Measurements from ENCODE around the gene TMEM41B.
"Not testable (repeated sequence)": the region's sequence is repeated elsewhere in the genome, so short reads cannot be mapped to it uniquely, and the experiment has no call there.

Gene TMEM41B, protein sequence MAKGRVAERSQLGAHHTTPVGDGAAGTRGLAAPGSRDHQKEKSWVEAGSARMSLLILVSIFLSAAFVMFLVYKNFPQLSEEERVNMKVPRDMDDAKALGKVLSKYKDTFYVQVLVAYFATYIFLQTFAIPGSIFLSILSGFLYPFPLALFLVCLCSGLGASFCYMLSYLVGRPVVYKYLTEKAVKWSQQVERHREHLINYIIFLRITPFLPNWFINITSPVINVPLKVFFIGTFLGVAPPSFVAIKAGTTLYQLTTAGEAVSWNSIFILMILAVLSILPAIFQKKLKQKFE

DNA sequence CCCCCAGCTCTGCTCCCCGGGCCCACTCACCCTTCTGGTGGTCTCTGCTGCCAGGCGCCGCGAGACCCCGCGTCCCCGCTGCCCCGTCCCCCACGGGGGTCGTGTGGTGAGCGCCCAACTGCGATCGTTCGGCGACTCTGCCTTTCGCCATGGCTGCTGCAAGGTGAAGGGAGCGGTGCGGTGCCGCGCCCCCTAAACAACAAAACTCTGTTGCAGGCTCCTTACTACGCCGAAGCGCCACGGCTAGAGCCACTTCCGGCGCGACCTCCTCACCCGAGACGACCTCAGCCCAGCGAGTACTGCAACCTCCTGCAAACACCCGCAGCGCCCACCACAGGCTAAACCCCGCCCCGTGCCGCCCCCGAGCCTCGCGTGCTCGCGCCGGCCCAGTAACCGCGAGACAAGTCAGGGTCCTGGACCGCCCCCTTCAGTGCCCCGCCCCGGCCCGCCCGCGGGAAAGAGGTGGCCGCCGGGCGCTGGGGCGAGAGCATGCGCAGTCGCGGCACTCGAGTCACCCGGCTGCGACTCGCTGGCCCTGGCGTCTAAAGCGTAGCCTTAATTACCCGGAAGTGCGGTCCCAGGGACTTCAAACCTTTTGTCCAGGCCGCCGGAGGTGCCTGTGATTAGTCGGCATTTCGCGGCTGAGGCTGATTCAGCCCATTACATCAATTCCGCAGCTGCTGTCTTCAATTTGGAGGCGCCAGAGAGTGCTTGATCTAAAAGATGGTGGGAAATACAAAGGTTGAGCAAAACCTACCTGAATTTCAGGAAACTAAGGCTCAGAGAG, at the start of gene TMEM41B:
TMEM41B (minus strand) TSS at position 303 of the 787 bp plus-strand sequence; CDS start at position 151, 152 bp downstream.
- DNase-seq = peak; percentile 98

DNA sequence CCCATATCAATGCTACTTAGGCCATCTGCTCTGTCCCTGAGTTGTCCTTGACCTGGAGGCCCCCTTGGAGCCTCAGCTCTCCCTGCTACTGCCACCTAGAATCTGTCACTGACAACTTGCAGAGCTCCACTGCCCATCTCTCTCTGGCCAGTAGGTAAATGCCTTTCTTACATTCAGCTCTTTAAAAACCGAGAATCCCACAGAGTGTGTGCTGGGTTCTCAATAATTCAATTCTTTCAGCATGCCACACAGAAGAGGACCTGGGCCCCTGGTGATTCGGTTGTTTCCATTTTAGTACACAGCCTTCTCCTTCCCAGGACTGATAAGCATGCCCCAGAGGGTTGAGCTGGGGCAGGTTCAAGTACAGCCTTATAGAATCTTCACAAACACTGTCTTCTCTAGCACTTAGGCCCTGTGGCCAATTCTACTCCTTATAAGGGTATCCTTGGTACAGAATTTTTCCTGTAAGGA, 48.0 kb upstream of the TMEM41B start:
- DNase-seq = no peak

DNA sequence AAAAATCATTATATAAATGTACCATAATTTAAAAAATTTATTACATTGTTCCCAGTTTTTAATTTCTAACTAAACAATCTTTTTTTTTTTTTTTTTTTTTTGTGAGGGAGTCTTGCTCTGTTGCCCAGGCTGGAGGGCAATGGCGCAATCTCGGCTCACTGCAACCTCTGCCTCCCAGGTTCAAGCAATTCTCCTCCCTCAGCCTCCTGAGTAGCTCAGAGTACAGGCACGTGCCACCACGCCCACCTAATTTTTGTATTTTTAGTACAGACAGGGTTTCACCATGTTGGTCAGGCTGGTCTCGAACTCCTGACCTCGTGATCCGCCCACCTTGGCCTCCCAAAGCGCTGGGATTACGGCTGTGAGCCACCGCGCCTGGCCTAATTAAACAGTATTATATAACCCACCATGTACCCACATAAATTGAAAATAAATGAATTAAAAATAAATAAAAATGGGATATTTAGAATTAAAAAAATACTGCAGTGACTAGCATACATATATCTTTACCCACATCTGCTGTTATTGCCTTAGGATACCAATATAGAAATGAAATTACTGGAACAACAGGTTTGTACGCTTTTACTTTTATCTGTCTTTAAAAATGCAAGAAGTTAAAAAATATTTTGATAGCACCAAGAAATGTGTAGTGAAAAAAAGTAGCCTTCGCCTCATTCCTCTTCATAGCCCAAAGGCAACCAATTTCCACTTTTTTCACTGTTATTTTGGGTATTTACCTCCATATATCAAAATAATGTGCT, 46.6 kb upstream of the TMEM41B start:
- DNase-seq = not testable (repeated sequence)

DNA sequence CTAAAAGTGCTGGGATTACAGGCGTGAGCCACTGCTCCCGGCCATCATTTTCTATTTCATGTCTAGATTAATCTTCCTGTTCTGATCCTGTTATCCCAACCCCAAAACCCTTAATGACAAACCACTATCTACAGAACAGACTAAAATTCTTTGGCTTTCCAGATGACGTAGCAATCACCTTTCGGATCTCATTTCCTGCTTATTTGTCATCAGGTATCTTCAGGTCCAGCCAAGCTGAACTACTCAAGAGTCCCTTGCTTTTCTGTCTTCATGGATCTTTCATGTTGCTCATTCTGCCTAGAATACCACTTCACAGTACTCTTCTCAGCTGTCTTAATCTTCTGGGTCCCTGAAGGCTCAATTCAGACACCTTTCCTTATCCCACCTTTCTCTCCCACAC, 42.6 kb upstream of the TMEM41B start:
- DNase-seq = peak; percentile 43

DNA sequence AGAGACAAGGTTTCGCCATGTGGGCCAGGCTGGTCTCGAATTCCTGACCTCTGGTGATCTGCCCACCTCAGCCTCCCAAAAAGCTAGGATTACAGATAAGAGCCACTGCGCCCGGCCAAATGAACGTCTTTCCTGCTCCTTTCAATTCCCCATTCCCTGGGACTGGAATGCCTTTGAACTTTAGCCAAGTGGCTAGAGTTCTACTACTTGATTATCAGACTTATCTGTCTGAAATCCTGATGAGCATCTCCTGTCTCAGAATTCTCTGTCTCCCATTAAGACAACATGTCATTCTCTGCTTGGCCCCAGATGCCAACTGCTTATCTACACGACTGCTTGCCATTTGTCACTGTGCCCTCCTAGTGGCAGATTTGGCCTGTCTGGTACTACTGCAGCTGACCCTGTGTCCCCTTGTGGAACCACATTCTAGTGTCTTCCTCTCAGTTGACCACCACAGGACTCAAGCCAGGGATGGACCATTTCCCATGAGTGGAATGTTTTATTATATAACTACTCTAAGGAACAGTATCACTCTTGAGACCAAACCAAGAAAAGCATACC, 37.0 kb upstream of the TMEM41B start:
- no peak for DNase-seq

DNA sequence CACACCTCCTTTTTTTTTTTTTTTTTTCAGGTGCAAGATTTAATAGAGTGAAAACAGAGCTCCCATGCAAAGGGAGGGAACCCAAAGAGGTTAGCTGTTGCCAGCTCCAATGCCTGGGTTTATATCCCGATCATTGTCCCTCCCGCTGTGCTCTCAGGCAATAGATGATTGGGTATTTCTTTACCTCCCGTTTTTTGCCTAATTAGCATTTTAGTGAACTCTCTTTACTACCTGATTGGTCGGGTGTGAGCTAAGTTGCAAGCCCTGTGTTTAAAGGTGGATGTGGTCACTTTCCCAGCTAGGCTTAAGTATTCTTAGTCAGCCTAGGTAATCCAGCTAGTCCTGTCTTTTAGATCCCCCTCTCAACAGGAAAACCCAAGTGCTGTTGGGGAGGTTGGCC, 33.4 kb upstream of the TMEM41B start:
- not testable (repeated sequence) for DNase-seq

DNA sequence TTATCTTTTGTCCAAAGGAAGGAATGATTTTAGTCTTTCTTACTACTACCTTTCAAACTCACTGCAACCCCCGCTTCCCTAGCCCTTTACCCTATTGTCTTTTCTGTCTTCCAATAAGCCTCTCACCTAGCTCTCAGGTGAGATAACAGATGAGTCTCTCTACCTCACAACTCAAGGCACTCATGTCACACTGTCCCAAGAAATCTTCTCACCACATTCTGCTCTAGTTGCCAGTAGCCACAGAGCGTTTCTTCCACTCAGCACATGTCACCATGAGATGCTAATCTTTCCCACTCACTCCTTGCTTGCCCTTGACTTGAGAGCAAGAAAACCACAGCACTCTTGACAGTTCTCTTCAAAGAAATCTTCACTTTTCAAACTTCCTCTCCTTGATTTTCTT, 32.7 kb upstream of the TMEM41B start:
- peak; percentile 13 for DNase-seq

DNA sequence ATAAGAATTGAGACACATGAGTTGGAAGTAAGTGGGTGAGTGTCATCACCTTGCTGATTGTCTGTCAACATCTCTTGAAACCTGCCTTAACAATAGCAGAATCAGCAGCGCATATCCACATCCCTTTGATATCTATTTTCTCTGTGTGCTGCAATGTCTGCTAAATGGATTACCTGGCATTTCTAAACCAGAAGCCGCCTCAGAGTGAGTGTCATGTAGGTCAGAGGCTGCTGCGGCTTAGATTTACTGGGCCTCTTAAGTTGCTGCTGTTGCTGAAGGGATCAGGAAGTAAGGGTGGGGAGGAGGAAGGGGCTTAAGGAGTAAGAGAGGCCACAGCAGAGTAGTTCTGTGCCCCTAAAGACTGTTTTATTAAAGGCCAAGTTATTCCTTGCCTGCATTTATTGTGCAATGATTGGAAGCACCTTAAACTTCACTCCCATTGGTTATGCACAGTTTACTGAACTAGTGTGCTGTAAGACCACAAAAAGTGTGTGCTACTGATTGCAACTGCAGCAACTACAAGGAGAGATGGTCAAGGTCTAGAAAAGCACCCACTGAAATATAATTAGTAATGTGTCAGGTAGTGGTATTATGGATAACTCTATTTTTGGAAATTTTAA, 29.8 kb upstream of the TMEM41B start:
- DNase-seq = no peak

DNA sequence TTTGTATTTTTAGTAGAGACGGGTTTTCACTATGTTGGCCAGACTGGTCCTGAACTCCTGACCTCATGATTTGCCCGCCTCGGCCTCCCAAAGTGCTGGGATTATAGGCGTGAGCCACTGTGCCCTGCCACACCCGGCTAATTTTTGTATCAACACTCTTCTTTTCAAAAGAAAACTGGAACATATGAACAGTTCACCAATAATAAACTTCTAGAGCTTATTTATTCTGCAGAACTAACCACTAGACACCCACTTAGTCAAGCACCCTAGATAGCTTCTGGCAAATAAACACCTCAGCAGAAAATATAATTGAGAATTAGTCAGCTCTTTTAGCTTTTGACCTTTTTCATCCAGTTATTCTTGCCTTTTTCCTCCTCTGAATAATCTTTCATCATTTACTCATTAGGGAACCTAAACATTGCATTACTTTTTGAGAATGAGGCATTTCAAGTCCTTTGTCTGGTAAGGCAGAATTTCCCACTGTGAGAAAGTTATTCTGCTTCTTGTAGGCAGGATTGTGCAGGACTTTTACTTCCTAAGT, 27.3 kb upstream of the TMEM41B start:
- DNase-seq = no peak

DNA sequence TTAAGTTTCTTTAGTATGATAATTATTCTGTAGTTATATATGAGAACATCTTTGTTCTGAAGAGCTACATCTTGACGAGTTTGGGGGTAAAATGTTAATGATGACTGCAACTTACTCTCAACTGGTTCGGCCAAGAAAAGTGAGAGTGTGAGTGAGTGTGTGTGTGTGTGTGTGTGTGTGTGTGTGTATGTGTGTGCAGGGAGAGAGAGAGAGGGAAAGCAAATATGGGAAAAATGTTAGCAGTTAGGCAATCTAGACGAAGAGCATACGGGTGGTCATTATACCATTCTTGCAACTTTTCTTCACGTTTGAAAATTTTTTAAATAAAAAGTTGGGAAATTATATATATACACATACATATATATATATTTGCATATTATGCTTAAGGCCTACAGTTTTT, 18.3 kb upstream of the TMEM41B start:
- no peak for DNase-seq

DNA sequence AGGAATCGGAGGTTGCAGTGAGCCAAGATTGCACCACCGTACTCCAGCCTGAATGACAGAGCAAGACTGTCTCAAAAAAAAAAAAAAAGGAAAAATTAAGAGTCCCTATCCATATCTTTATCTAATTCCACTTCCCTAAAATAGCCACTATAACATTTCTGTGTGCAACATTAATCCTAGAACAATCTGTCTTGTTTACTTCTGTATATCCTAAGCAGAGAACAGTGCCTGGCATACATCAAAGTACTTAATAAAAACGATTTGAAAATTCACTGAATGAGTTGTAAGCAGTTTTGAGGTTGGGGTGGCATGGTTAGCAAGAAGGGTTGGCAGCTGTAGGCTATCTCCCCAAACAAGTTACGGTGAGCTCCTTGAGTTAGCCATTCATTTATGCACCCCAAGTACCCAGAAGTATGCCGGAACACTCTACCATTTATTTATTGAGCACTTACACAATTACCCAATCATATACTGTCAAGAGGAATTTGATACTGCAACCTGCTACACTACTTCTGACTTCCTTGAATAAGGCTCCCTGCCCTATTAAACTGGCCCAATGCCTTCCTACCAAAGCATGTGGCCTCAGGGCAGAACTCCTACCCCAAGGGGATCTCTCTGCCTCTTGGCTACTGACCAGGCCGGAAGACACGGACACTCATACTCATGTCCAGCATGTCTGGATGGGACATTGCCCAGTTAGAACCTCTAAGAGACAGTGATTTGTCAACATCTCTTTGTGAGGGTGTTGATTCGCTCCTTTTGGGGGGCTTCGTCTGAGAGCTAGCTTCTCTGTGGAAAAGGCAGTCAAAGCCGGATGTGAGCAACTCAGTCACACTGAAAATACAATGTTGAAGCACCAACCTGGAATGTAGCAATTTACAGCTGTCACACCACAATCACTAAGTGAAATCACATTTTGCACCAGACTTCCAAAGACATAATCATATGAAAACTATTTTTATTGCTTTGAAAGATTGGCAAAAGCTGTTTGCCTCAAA, 16.3 kb upstream of the TMEM41B start:
- peak; percentile 71 for DNase-seq

DNA sequence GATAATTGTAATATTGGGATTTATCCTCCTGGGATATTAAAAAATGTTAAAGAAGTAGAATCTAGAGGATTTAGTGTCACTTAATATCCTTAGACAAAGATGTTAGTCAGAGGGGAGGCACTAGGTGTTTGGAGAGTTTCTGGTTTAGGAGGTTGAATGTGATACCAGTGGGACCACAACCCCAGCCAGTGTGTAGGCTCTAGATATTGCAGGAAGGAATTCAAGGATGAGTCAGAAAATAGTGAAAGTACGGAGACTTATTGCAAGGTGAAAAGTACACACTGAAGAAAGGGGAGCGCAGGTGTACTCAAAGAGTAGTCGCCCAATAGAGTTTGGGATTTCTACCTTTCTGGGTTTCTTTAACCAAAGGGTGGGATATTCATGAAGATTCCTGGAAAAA, 5.7 kb upstream of the TMEM41B start:
- DNase-seq = no peak

DNA sequence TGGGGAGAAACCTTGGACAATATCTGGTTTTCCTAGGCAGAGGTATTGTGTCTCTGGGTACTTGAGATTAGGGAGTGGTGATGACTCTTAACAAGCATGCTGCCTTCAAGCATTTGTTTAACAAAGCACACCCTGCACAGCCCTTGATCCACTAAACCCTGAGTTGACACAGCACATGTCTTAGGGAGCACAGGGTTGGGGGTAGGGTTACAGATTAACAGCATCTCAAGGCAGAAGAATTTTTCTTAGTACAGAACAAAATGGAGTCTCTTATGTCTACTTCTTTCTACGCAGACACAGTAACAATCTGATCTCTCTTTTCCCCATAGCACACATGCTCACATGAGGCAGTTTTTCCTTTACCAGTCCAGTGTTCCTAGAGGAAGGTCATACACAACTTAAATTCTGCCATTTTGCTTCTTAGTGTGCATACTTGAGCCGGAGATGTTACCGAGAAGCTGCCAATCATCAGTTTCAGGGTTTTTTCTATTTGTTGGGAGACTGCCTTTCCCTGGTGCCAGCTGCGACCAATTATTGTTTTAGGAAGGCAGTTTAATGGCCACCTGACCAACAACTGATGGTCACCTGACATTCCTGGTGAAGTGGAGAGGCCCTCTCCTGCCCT, 5.1 kb upstream of the TMEM41B start:
- not testable (repeated sequence) for DNase-seq

DNA sequence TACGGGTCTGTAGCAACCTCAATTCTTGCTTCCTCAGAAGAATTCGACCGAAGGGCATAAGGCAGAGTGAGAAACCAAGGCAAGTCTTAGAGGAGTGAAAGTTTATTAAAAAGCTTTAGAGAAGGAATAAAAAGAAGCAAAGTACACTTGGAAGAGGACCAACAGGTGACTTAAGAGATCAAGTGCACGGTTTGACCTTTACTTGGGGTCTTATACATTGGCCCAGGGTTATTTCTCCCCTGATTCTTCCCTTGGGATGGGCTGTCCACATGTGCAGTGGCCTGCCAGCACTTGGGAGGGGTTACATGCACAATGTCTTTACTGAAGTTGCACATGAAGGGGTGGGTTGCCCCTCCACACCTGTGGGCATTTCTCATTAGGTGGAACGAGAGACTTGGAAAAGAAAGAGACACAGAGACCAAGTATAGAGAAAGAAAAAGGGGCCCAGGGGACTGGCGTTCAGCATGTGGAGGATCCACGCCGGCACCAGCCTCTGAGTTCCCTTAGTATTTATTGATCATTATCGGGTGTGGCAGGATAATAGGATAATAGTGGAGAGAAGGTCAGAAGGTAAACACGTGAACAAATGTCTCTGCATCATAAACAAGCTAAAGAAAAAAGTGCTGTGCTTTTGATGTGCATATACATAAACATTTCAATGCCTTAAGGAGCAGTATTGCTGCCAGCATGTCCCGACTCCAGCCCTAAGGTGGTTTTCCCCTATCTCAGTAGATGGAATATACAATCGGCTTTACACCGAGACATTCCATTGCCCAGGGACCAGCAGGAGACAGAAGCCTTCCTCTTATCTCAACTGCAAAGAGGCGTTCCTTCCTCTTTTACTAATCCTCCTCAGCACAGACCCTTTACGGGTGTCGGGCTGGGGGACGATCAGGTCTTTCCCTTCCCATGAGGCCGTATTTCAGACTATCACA, 4.3 kb upstream of the TMEM41B start:
- DNase-seq = not testable (repeated sequence)

DNA sequence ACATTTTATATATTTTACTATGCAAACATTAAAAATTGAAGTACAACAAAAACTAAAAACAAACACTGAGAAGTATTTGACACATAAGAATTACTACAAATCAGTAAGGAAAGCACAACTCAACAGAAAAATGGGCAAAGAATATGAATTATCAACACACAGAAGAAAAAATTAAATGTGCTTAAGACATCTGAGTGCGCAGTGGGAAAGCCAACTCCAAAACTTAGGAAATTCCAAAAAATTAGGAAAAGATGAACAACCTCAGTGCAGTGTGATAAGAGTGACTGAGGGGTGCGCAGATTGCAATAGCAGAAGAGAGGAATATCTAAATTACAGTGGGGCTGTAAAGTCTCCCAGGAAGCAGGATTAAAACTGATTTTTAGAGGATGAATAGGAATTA, 1.9 kb upstream of the TMEM41B start:
- no peak for DNase-seq

DNA sequence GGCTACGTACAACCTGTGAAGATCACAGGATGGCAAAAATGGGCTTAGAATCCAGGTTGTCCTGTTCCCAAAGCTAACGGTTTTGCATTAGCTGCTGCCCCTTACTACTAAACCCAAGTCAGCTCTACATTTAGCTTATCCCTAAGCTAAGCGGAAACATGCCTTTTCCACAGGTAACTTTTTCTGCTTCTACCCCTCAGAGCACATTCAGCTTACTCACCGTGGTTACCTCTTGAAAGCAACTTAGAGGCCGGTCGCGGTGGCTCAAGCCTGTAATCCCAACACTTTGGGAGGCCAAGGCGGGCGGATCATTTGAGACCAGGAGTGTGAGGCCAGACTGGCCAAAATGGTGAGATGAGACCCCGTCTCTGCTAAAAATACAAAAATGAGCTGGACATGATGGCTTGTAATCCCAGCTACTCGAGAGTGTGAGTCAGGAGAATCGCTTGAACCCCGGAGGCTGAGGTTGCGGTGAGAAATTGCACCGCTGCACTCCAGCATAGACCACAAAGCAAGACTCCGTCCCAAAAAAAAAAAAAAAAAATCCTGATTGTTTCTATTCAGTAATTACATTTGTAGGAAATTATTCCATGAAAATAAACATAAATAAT, 790 bp upstream of the TMEM41B start:
- peak; percentile 37 for DNase-seq

DNA sequence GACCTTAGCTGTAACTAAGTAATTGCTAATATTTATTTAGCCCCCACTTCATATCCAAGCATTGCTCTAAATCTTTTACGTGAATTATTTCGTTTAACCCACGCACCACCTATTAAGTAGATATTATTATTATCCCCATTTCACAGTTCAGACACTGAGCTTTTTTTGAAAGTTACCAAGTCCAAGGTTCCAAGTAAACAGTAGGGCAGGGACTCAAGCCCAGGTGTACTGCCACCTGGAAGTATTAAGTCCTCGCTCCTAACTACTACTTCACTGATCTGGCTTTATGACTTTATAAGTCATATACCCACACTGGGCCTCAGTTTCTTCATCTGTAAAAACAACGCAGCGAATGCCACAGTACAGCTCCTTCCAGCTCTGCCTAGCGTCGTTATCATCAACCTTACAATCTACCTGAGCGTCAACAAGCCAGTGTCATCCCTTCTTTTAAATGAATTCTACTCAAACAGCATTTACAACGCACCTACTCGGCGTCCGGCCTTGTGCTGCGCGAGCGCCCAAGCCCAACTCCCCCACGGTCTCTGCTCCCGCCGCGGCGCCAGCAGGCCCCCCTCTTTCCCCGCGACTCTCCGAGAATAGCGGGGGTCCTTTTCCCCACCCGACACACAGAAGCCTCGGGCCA, 624 bp downstream of the TMEM41B start:
- no peak for DNase-seq

DNA sequence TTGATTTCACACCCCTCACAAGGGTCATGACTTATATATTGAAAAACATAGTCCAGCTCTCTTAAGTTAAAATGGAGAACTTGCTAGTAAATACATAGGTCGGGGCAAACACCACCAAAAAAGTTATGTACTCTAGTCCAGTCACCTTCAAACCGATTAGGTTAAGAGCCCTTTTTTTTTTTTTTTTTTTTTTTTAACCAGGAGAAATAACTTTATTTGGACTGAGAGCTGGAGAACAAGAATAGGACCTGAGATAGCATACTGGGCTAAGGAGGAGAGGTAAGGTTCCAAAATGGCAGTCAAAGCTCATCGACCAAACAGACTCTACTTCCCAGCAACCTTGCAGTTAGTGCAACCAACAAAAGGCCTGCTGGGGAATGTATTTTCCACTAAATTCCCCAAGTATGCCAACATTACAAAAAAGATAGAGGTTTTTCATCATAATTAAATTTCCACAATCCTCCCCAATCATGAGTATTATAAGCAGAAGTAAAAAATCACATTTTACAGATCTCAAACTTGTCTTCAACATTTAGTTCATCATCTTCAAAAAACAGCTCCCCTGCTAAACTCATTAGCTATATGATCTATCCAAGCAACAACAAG, 3.8 kb downstream of the TMEM41B start:
- DNase-seq = no peak

Data from DMS79 (cell line).